Esophagus muscularis mucosa (tissue), 4 donors: Measurements from ENCODE around the gene RFPL1.
"Not testable (repeated sequence)": the region's sequence is repeated elsewhere in the genome, so short reads cannot be mapped to it uniquely, and the experiment has no call there.

Experiments used
- EP300 ChIP-seq: sonication (generic); formaldehyde crosslinking; IDR thresholded peaks from one replicate; pipeline ENCODE4 v1.6.1; 2017; ENCODE audit warnings: antibody characterized with exemption
- POLR2A ChIP-seq: fragments of 450-650 bp; IDR thresholded peaks from one replicate; pipeline ENCODE4 v1.6.1; 2017; ENCODE audit warnings: antibody characterized with exemption, moderate library complexity, mild to moderate bottlenecking, low read depth
- POLR2AphosphoS5 ChIP-seq, 2 donors: sonication (generic); formaldehyde crosslinking; IDR thresholded peaks; one replicate each; pipeline ENCODE4 v1.6.1; 2017; ENCODE audit warnings: antibody characterized with exemption in 2 of 2
- TF ChIP-seq, protein P1 (sequence below), 3 experiments: fragments of 200-600 bp in 2 of 3; fragments of 450-650 bp in 1 of 3; sonication (generic) in 2 of 3; IDR thresholded peaks; one replicate each; pipeline ENCODE4 v1.5.1; 2017 to 2019; ENCODE audit warnings: antibody characterized with exemption in 3 of 3, mild to moderate bottlenecking in 2 of 3, moderate library complexity in 1 of 3

DNA sequence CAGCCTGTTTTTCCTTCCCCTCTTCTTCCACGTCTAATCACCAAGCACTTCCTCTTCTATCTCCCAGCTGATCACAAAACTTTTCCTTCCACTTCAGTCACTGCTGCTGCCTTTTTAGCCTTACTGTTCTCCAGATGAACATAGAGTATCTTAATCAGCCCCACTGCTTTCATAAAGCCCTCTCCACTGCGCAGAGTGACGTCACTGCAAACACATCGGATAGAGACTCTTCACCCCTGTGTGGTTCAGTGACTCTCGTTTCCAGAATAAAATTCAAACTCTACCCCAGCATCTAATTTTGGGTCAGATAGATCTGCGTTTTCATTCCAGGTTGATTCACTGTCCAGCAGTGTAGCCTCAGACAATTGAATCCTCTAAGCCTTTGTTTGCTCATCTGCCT, 36.8 kb upstream of the RFPL1 start:
- TF ChIP-seq, protein P1, sequence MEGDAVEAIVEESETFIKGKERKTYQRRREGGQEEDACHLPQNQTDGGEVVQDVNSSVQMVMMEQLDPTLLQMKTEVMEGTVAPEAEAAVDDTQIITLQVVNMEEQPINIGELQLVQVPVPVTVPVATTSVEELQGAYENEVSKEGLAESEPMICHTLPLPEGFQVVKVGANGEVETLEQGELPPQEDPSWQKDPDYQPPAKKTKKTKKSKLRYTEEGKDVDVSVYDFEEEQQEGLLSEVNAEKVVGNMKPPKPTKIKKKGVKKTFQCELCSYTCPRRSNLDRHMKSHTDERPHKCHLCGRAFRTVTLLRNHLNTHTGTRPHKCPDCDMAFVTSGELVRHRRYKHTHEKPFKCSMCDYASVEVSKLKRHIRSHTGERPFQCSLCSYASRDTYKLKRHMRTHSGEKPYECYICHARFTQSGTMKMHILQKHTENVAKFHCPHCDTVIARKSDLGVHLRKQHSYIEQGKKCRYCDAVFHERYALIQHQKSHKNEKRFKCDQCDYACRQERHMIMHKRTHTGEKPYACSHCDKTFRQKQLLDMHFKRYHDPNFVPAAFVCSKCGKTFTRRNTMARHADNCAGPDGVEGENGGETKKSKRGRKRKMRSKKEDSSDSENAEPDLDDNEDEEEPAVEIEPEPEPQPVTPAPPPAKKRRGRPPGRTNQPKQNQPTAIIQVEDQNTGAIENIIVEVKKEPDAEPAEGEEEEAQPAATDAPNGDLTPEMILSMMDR (IDR thresholded peaks at IDR 0.05): not testable (repeated sequence)
- TF ChIP-seq POLR2A; EP300; POLR2AphosphoS5 (IDR thresholded peaks at IDR 0.05): not testable (repeated sequence)
